ENCODE results near the gene TCERG1L. TPM values are rescaled to one million over a fixed set of nuclear protein-coding genes. Genes with fewer than 3 reads are reported as not detected.
A peak's percentile ranks its signal among the peaks of the same experiment; 100 is the strongest.

Gene TCERG1L
- total RNA-seq, 1 experiment from 2014 or later: 1.5 TPM

DNA sequence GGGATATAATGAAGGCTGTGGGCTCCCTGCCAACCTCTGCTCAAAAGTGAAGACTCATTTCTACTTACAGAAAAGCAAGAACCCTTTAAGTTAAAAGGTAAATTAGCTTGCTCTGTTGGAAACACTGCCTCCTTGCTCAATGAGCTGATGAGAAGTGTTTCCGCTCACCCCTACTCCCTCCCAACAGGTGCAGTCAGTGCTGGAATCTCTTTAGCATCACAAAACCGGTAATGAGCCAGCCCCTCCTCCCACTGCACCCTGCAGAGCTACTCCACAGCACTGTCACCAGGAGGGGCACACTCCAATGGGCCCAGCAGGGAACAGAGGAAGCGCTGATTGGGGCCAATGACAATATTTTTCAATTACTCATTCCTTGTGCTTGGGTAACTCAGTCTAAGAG lies 262.5 kb downstream of the TCERG1L start (continued):
- TF ChIP-seq NFATC4 (CRISPR knock-in tag; IDR thresholded peaks at IDR 0.05): no peak
- TF ChIP-seq, protein P1, sequence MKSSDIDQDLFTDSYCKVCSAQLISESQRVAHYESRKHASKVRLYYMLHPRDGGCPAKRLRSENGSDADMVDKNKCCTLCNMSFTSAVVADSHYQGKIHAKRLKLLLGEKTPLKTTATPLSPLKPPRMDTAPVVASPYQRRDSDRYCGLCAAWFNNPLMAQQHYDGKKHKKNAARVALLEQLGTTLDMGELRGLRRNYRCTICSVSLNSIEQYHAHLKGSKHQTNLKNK (CRISPR knock-in tag; IDR thresholded peaks at IDR 0.05): no peak
- TF ChIP-seq HMGA2 (CRISPR knock-in tag; IDR thresholded peaks at IDR 0.05): no peak
- TF ChIP-seq ZNF263 (CRISPR knock-in tag; IDR thresholded peaks at IDR 0.05; ENCODE audit: low read depth): no peak
- no peak for TF ChIP-seq KAT7 (CRISPR knock-in tag; IDR thresholded peaks at IDR 0.05; ENCODE audit: borderline replicate concordance)
- TF ChIP-seq, protein P2, sequence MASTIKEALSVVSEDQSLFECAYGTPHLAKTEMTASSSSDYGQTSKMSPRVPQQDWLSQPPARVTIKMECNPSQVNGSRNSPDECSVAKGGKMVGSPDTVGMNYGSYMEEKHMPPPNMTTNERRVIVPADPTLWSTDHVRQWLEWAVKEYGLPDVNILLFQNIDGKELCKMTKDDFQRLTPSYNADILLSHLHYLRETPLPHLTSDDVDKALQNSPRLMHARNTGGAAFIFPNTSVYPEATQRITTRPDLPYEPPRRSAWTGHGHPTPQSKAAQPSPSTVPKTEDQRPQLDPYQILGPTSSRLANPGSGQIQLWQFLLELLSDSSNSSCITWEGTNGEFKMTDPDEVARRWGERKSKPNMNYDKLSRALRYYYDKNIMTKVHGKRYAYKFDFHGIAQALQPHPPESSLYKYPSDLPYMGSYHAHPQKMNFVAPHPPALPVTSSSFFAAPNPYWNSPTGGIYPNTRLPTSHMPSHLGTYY (CRISPR knock-in tag; IDR thresholded peaks at IDR 0.05): no peak
- TF ChIP-seq, protein P3, sequence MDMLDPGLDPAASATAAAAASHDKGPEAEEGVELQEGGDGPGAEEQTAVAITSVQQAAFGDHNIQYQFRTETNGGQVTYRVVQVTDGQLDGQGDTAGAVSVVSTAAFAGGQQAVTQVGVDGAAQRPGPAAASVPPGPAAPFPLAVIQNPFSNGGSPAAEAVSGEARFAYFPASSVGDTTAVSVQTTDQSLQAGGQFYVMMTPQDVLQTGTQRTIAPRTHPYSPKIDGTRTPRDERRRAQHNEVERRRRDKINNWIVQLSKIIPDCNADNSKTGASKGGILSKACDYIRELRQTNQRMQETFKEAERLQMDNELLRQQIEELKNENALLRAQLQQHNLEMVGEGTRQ (CRISPR knock-in tag; IDR thresholded peaks at IDR 0.05): no peak
- no peak for TF ChIP-seq RORB (CRISPR knock-in tag; IDR thresholded peaks at IDR 0.05)
- TF ChIP-seq ZNF671 (CRISPR knock-in tag; IDR thresholded peaks at IDR 0.05): no peak
- peak; percentile 98 for TF ChIP-seq ZNF423 (CRISPR knock-in tag; IDR thresholded peaks at IDR 0.05)
- TF ChIP-seq, protein P4, sequence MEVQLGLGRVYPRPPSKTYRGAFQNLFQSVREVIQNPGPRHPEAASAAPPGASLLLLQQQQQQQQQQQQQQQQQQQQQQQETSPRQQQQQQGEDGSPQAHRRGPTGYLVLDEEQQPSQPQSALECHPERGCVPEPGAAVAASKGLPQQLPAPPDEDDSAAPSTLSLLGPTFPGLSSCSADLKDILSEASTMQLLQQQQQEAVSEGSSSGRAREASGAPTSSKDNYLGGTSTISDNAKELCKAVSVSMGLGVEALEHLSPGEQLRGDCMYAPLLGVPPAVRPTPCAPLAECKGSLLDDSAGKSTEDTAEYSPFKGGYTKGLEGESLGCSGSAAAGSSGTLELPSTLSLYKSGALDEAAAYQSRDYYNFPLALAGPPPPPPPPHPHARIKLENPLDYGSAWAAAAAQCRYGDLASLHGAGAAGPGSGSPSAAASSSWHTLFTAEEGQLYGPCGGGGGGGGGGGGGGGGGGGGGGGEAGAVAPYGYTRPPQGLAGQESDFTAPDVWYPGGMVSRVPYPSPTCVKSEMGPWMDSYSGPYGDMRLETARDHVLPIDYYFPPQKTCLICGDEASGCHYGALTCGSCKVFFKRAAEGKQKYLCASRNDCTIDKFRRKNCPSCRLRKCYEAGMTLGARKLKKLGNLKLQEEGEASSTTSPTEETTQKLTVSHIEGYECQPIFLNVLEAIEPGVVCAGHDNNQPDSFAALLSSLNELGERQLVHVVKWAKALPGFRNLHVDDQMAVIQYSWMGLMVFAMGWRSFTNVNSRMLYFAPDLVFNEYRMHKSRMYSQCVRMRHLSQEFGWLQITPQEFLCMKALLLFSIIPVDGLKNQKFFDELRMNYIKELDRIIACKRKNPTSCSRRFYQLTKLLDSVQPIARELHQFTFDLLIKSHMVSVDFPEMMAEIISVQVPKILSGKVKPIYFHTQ (CRISPR knock-in tag; IDR thresholded peaks at IDR 0.05): no peak
- no peak for TF ChIP-seq ZBTB21 (CRISPR knock-in tag; IDR thresholded peaks at IDR 0.05; ENCODE audit: borderline replicate concordance)
- TF ChIP-seq, protein P5, sequence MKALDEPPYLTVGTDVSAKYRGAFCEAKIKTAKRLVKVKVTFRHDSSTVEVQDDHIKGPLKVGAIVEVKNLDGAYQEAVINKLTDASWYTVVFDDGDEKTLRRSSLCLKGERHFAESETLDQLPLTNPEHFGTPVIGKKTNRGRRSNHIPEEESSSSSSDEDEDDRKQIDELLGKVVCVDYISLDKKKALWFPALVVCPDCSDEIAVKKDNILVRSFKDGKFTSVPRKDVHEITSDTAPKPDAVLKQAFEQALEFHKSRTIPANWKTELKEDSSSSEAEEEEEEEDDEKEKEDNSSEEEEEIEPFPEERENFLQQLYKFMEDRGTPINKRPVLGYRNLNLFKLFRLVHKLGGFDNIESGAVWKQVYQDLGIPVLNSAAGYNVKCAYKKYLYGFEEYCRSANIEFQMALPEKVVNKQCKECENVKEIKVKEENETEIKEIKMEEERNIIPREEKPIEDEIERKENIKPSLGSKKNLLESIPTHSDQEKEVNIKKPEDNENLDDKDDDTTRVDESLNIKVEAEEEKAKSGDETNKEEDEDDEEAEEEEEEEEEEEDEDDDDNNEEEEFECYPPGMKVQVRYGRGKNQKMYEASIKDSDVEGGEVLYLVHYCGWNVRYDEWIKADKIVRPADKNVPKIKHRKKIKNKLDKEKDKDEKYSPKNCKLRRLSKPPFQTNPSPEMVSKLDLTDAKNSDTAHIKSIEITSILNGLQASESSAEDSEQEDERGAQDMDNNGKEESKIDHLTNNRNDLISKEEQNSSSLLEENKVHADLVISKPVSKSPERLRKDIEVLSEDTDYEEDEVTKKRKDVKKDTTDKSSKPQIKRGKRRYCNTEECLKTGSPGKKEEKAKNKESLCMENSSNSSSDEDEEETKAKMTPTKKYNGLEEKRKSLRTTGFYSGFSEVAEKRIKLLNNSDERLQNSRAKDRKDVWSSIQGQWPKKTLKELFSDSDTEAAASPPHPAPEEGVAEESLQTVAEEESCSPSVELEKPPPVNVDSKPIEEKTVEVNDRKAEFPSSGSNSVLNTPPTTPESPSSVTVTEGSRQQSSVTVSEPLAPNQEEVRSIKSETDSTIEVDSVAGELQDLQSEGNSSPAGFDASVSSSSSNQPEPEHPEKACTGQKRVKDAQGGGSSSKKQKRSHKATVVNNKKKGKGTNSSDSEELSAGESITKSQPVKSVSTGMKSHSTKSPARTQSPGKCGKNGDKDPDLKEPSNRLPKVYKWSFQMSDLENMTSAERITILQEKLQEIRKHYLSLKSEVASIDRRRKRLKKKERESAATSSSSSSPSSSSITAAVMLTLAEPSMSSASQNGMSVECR (CRISPR knock-in tag; IDR thresholded peaks at IDR 0.05; ENCODE audit: borderline replicate concordance): no peak
- no peak for TF ChIP-seq ZNF232 (CRISPR knock-in tag; IDR thresholded peaks at IDR 0.05)
- TF ChIP-seq ZNF138 (CRISPR knock-in tag; conservative IDR thresholded peaks at IDR 0.05): no peak
- no peak for TF ChIP-seq TP53 (CRISPR knock-in tag; IDR thresholded peaks at IDR 0.05)
- TF ChIP-seq SP1 (CRISPR knock-in tag; conservative IDR thresholded peaks at IDR 0.05): peak; percentile 69
- no peak for TF ChIP-seq ZNF121 (CRISPR knock-in tag; IDR thresholded peaks at IDR 0.05)
- TF ChIP-seq SOX15 (CRISPR knock-in tag; IDR thresholded peaks at IDR 0.05): no peak
- TF ChIP-seq FOXK1 (CRISPR knock-in tag; IDR thresholded peaks at IDR 0.05): peak; percentile 71
- TF ChIP-seq, protein P6, sequence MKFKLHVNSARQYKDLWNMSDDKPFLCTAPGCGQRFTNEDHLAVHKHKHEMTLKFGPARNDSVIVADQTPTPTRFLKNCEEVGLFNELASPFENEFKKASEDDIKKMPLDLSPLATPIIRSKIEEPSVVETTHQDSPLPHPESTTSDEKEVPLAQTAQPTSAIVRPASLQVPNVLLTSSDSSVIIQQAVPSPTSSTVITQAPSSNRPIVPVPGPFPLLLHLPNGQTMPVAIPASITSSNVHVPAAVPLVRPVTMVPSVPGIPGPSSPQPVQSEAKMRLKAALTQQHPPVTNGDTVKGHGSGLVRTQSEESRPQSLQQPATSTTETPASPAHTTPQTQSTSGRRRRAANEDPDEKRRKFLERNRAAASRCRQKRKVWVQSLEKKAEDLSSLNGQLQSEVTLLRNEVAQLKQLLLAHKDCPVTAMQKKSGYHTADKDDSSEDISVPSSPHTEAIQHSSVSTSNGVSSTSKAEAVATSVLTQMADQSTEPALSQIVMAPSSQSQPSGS (CRISPR knock-in tag; IDR thresholded peaks at IDR 0.05; ENCODE audit: borderline replicate concordance, low read depth): no peak
- TF ChIP-seq, protein P7, sequence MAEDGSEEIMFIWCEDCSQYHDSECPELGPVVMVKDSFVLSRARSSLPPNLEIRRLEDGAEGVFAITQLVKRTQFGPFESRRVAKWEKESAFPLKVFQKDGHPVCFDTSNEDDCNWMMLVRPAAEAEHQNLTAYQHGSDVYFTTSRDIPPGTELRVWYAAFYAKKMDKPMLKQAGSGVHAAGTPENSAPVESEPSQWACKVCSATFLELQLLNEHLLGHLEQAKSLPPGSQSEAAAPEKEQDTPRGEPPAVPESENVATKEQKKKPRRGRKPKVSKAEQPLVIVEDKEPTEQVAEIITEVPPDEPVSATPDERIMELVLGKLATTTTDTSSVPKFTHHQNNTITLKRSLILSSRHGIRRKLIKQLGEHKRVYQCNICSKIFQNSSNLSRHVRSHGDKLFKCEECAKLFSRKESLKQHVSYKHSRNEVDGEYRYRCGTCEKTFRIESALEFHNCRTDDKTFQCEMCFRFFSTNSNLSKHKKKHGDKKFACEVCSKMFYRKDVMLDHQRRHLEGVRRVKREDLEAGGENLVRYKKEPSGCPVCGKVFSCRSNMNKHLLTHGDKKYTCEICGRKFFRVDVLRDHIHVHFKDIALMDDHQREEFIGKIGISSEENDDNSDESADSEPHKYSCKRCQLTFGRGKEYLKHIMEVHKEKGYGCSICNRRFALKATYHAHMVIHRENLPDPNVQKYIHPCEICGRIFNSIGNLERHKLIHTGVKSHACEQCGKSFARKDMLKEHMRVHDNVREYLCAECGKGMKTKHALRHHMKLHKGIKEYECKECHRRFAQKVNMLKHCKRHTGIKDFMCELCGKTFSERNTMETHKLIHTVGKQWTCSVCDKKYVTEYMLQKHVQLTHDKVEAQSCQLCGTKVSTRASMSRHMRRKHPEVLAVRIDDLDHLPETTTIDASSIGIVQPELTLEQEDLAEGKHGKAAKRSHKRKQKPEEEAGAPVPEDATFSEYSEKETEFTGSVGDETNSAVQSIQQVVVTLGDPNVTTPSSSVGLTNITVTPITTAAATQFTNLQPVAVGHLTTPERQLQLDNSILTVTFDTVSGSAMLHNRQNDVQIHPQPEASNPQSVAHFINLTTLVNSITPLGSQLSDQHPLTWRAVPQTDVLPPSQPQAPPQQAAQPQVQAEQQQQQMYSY (CRISPR knock-in tag; IDR thresholded peaks at IDR 0.05): no peak
- TF ChIP-seq, protein P8, sequence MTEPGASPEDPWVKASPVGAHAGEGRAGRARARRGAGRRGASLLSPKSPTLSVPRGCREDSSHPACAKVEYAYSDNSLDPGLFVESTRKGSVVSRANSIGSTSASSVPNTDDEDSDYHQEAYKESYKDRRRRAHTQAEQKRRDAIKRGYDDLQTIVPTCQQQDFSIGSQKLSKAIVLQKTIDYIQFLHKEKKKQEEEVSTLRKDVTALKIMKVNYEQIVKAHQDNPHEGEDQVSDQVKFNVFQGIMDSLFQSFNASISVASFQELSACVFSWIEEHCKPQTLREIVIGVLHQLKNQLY (CRISPR knock-in tag; IDR thresholded peaks at IDR 0.05): no peak
- TF ChIP-seq, protein P9, sequence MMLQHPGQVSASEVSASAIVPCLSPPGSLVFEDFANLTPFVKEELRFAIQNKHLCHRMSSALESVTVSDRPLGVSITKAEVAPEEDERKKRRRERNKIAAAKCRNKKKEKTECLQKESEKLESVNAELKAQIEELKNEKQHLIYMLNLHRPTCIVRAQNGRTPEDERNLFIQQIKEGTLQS (CRISPR knock-in tag; conservative IDR thresholded peaks at IDR 0.05): no peak

Measured in WTC11 (cell line).